Gastrocnemius medialis (tissue), 4 donors: Measurements from ENCODE around the gene TMEM163.

ENCODE experiments used
- POLR2A ChIP-seq, 2 donors: fragments of 450-650 bp; IDR thresholded peaks; one replicate each; pipeline ENCODE4 v1.6.1; 2017; ENCODE audit warnings: antibody characterized with exemption in 2 of 2, mild to moderate bottlenecking in 2 of 2, moderate library complexity in 2 of 2
- TF ChIP-seq, protein P1 (sequence below), 5 experiments: fragments of 450-650 bp in 3 of 5; fragments of 200-600 bp in 2 of 5; sonication (generic) in 2 of 5; IDR thresholded peaks in 4 of 5; conservative IDR thresholded peaks in 1 of 5; 1 replicate in 4 of 5; 2 replicates in 1 of 5; pipeline ENCODE4 v1.5.1; 2016 to 2019; ENCODE audit warnings: antibody characterized with exemption in 5 of 5, mild to moderate bottlenecking in 3 of 5, moderate library complexity in 3 of 5

DNA sequence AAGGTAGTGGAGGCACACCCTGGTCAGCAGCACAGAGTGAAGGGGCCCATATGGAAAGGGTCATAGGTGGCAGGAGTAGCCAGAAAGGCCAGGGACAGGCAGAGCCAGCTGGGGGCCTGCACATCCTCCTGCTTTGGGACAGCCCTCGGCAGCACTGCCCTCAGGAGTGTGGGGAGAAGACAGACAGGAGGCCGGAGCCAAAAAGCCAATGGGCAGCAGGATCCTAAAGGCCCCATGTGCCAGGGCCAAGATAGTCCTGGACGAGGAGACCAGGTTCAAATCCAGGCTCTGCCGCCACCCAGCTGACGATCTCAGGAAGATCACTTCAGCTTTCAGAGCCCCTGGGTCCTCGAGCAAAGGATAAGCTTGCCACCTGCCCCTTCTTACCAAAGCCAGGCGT is 220.1 kb downstream of the TMEM163 start:
- TF ChIP-seq, protein P1, sequence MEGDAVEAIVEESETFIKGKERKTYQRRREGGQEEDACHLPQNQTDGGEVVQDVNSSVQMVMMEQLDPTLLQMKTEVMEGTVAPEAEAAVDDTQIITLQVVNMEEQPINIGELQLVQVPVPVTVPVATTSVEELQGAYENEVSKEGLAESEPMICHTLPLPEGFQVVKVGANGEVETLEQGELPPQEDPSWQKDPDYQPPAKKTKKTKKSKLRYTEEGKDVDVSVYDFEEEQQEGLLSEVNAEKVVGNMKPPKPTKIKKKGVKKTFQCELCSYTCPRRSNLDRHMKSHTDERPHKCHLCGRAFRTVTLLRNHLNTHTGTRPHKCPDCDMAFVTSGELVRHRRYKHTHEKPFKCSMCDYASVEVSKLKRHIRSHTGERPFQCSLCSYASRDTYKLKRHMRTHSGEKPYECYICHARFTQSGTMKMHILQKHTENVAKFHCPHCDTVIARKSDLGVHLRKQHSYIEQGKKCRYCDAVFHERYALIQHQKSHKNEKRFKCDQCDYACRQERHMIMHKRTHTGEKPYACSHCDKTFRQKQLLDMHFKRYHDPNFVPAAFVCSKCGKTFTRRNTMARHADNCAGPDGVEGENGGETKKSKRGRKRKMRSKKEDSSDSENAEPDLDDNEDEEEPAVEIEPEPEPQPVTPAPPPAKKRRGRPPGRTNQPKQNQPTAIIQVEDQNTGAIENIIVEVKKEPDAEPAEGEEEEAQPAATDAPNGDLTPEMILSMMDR (IDR thresholded peaks at IDR 0.05 in 4 of 5, conservative IDR thresholded peaks at IDR 0.05 in 1 of 5): no peak
- no peak for TF ChIP-seq POLR2A (IDR thresholded peaks at IDR 0.05)
